CD14-positive monocyte (primary cell): ENCODE measurements around the gene HPS4. TPM values are rescaled to one million over a fixed set of nuclear protein-coding genes. Genes with fewer than 3 reads are reported as not detected.

Source experiments
- DNase-seq, 3 donors: peaks; one replicate each; pipeline ENCODE4 v3.0.0-alpha.2; 2011 to 2022
- H2AFZ ChIP-seq: 2 replicates; pipeline ENCODE4 v1.6.0; 2012; ENCODE audit warnings: mild to moderate bottlenecking, low read depth, low read length, inconsistent platforms; ENCODE audit not compliant: insufficient read depth, poor library complexity, severe bottlenecking
- H3K27ac ChIP-seq, 2 donors: 1 replicate in 1 of 2; 2 replicates in 1 of 2; pipeline ENCODE4 v1.5.1; 2012 to 2013; ENCODE audit warnings: low read length in 2 of 2, control low read depth in 1 of 2, inconsistent platforms in 1 of 2, low read depth in 1 of 2, mild to moderate bottlenecking in 1 of 2
- H3K27me3 ChIP-seq, 2 donors: one replicate each; pipeline versions ENCODE4 v1.6.0 to v1.6.1; 2011 to 2013; ENCODE audit warnings: low read length in 2 of 2; ENCODE audit not compliant: control insufficient read depth in 2 of 2, insufficient read depth in 2 of 2
- H3K36me3 ChIP-seq, 2 donors: replicated peaks in 1 of 2; 1 replicate in 1 of 2; 2 replicates in 1 of 2; pipeline versions ENCODE4 v1.5.1 to v1.6.1; 2012 to 2013; ENCODE audit warnings: low read length in 2 of 2, control low read depth in 1 of 2, inconsistent platforms in 1 of 2, mild to moderate bottlenecking in 1 of 2; ENCODE audit not compliant: insufficient read depth in 2 of 2, control insufficient read depth in 1 of 2
- H3K4me1 ChIP-seq, 2 donors: 1 replicate in 1 of 2; 2 replicates in 1 of 2; pipeline versions ENCODE4 v1.5.1 to v1.6.1; 2012 to 2013; ENCODE audit warnings: low read length in 2 of 2, control low read depth in 1 of 2, inconsistent platforms in 1 of 2, mild to moderate bottlenecking in 1 of 2, moderate library complexity in 1 of 2; ENCODE audit not compliant: insufficient read depth in 2 of 2, control insufficient read depth in 1 of 2
- H3K4me2 ChIP-seq: replicated peaks from 2 replicates; pipeline ENCODE3; 2012; ENCODE audit warnings: low read length, moderate library complexity, mild to moderate bottlenecking; ENCODE audit not compliant: poor library complexity, severe bottlenecking; ENCODE audit errors: extremely low read depth
- H3K4me3 ChIP-seq, 3 experiments: fragments of 200-600 bp in 1 of 3; sonication (generic) in 1 of 3; replicated peaks in 1 of 3; 1 replicate in 2 of 3; 2 replicates in 1 of 3; pipeline ENCODE4 v1.5.1; 2011 to 2013; ENCODE audit warnings: low read length in 3 of 3, mild to moderate bottlenecking in 3 of 3, control low read depth in 2 of 3, low read depth in 2 of 3, inconsistent platforms in 1 of 3, moderate library complexity in 1 of 3
- H3K79me2 ChIP-seq: 2 replicates; pipeline ENCODE4 v1.6.0; 2012; ENCODE audit warnings: mild to moderate bottlenecking, control low read depth, inconsistent platforms, low read length, moderate library complexity; ENCODE audit not compliant: insufficient read depth
- H3K9ac ChIP-seq: 2 replicates; pipeline ENCODE4 v1.6.0; 2017; ENCODE audit warnings: low read length, mild to moderate bottlenecking; ENCODE audit not compliant: insufficient read depth, poor library complexity, severe bottlenecking
- H3K9me3 ChIP-seq, 2 donors: replicated peaks in 1 of 2; 1 replicate in 1 of 2; 2 replicates in 1 of 2; pipeline versions ENCODE4 v1.5.1 to v1.6.1; 2012 to 2013; ENCODE audit warnings: low read length in 2 of 2, control low read depth in 1 of 2; ENCODE audit not compliant: control insufficient read depth in 1 of 2, insufficient read depth in 1 of 2
- H4K20me1 ChIP-seq: 2 replicates; pipeline ENCODE4 v1.6.0; 2012; ENCODE audit warnings: mild to moderate bottlenecking, low read length, control low read depth, moderate library complexity; ENCODE audit not compliant: insufficient read depth
- H3K27ac Mint-ChIP-seq, 7 donors: one replicate each; pipeline ENCODE4 v1.8.0; 2020; ENCODE audit warnings: mild to moderate bottlenecking in 7 of 7, mixed read lengths in 7 of 7, moderate library complexity in 6 of 7, inconsistent platforms in 2 of 7
- H3K27me3 Mint-ChIP-seq, 3 donors: one replicate each; pipeline ENCODE4 v1.8.0; 2021 to 2022; ENCODE audit warnings: low read depth in 3 of 3, mild to moderate bottlenecking in 3 of 3, mixed read lengths in 3 of 3, moderate library complexity in 3 of 3, inconsistent platforms in 1 of 3
- H3K36me3 Mint-ChIP-seq, 2 donors: one replicate each; pipeline ENCODE4 v1.8.0; 2020; ENCODE audit warnings: mixed read lengths in 2 of 2, inconsistent platforms in 1 of 2, mild to moderate bottlenecking in 1 of 2
- H3K4me1 Mint-ChIP-seq: one replicate; pipeline ENCODE4 v1.8.0; 2020; ENCODE audit warnings: mild to moderate bottlenecking, mixed read lengths
- H3K4me3 Mint-ChIP-seq, 2 donors: one replicate each; pipeline ENCODE4 v1.8.0; 2020; ENCODE audit warnings: mild to moderate bottlenecking in 2 of 2, mixed read lengths in 2 of 2, moderate library complexity in 1 of 2
- H3K9me3 Mint-ChIP-seq, 7 donors: one replicate each; pipeline ENCODE4 v1.8.0; 2020 to 2022; ENCODE audit warnings: mixed read lengths in 7 of 7, mild to moderate bottlenecking in 6 of 7, moderate library complexity in 6 of 7, inconsistent platforms in 2 of 7
- WGBS: methylation state at CpG from one replicate; pipeline ENCODE4 v1.1.5; 2013; ENCODE audit warnings: missing lambda C conversion rate; ENCODE audit not compliant: insufficient coverage; 5-methylcytosine and 5-hydroxymethylcytosine counted together
- intact Hi-C, 2 donors: fragments of 100-400 bp; cut with micrococcal nuclease; formaldehyde crosslinking; loops; one replicate each; pipeline versions ENCODE4 v1.15.0 to v1.15.1; 2023
- polyA plus RNA-seq, 3 donors: library from polyadenylated mRNA; depleted of rRNA in 1 of 3; unstranded in 2 of 3; stranded (reverse) in 1 of 3; fragments of 300-500 nt in 2 of 3; fragments of >200 nt in 1 of 3; fragmentation: Illumina TruSeq in 2 of 3; gene quantifications; 1 replicate in 2 of 3; 2 replicates in 1 of 3; pipeline ENCODE4 v1.2.3, GENCODE V29; 2012 to 2021
- TF ChIP-seq, protein P1 (sequence below): fragments of 200-600 bp; IDR thresholded peaks from one replicate; pipeline ENCODE4 v1.8.0; 2022; ENCODE audit warnings: antibody characterized with exemption, mild to moderate bottlenecking

The HPS4 gene
- polyA plus RNA-seq, 3 donors = 5.7 to 21.6 (median 7.5) TPM

DNA sequence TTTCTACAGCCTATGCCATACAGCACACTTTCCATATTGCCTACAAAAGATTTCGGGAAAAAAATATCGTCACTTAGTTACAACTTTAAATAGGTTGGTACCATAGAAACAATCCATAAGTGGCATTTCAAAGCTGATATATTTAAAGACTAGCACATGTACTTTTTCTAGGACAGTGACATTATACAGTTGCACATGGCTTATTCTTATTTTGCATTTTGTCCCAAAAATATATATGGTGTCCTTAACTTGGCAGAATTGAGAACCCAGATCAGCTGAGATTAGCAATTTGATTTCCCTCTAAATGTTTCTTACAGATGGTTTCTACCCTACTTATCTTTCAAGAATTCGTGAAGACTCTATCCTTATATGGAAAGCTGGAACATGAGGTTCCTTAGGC, 32.3 kb upstream of the HPS4 start:
- intact Hi-C loops = no loop called here
- H3K4me1 Mint-ChIP-seq = peaks cover 17% of the 10 kb centered on the region
- Histone ChIP-seq H3K4me1 (peaks cover 16 to 17% of the 10 kb centered on the region in 2 donors), H3K79me2 (peaks cover 16% of the 10 kb centered on the region), H3K9me3 (no peaks in the 10 kb centered on the region), H2AFZ (no peak overlapping the region), H3K27ac (no peak overlapping the region), H3K9ac (no peak overlapping the region), H4K20me1 (no peaks in the 10 kb centered on the region), H3K4me3 (no peak overlapping the region), H3K4me2 (no peak overlapping the region), H3K27me3 (no peaks in the 10 kb centered on the region), H3K36me3 (no peaks in the 10 kb centered on the region)
- H3K27ac Mint-ChIP-seq = no peak overlapping the region
- DNase-seq = no peak
- no CpG with 5 or more reads among the region's 3 CpGs for WGBS
- TF ChIP-seq, protein P1, sequence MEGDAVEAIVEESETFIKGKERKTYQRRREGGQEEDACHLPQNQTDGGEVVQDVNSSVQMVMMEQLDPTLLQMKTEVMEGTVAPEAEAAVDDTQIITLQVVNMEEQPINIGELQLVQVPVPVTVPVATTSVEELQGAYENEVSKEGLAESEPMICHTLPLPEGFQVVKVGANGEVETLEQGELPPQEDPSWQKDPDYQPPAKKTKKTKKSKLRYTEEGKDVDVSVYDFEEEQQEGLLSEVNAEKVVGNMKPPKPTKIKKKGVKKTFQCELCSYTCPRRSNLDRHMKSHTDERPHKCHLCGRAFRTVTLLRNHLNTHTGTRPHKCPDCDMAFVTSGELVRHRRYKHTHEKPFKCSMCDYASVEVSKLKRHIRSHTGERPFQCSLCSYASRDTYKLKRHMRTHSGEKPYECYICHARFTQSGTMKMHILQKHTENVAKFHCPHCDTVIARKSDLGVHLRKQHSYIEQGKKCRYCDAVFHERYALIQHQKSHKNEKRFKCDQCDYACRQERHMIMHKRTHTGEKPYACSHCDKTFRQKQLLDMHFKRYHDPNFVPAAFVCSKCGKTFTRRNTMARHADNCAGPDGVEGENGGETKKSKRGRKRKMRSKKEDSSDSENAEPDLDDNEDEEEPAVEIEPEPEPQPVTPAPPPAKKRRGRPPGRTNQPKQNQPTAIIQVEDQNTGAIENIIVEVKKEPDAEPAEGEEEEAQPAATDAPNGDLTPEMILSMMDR = no peak
- no peaks in the 10 kb centered on the region for H3K36me3 Mint-ChIP-seq
- H3K9me3 Mint-ChIP-seq = no peaks in the 10 kb centered on the region
- H3K4me3 Mint-ChIP-seq = no peak overlapping the region
- no peaks in the 10 kb centered on the region for H3K27me3 Mint-ChIP-seq

DNA sequence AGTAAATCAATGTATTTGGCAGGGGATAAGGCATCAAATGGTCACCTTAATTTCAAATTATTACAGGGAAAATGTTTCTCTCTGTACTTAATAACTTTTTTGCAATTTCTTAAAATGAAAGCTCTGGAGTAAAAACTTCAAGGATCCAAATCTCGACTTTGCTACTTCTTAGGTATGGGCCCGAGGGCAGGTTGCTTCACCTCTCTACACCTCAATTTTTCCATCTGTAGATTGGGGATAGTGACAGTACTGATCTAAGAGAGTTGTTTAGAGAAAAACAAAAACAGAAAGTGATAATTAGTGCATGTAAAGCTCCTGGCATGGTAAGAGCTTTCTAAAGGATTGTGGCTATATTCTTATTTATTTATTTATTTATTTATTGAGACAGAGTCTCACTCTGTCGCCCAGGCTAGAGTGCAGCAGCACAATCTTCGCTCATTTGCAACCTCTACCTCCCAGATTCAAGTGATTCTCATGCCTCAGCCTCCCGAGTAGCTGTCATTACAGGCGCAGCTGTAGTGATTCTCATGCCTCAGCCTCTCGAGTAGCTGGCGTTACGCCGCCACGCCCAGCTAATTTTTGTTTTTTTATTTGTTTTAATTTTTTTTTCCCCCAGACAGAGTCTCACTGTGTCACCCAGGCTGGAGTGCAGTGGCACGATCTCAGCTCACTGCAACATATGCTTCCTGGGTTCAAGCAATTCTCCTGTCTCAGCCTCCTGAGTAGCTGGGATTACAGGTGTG, 31.0 kb upstream of the HPS4 start:
- Histone ChIP-seq H3K4me2 (no peak overlapping the region), H3K9ac (no peak overlapping the region), H3K4me1 (peaks cover 17 to 20% of the 10 kb centered on the region in 2 donors), H3K79me2 (peaks cover 28% of the 10 kb centered on the region), H2AFZ (no peak overlapping the region), H3K9me3 (no peaks in the 10 kb centered on the region), H4K20me1 (no peaks in the 10 kb centered on the region), H3K27me3 (no peaks in the 10 kb centered on the region), H3K4me3 (no peak overlapping the region), H3K36me3 (peaks cover 7 to 12% of the 10 kb centered on the region in 2 donors), H3K27ac (no peak overlapping the region)
- peak overlapping the region in 1 of 7 donors; percentile 50 for H3K27ac Mint-ChIP-seq
- peaks cover 7 to 12% of the 10 kb centered on the region in 2 donors for H3K36me3 Mint-ChIP-seq
- TF ChIP-seq, protein P1 = no peak
- peaks cover 19% of the 10 kb centered on the region for H3K4me1 Mint-ChIP-seq
- intact Hi-C loops = loop anchor here in 1 of 2 donors (5.0 kb wide), 1 partner anchor 78 kb away; the partner anchor contains the start of gene TPST2
- 90% methylated on average over 7 of the region's 12 CpGs for WGBS
- H3K4me3 Mint-ChIP-seq = no peak overlapping the region
- no peaks in the 10 kb centered on the region for H3K9me3 Mint-ChIP-seq
- no peaks in the 10 kb centered on the region for H3K27me3 Mint-ChIP-seq
- DNase-seq = no peak
